H9 (cell line): ENCODE data around the gene ANXA2. TPM values are rescaled to one million over a fixed set of nuclear protein-coding genes. Genes with fewer than 3 reads are reported as not detected.

Source experiments
- DNase-seq: peaks from one replicate; pipeline ENCODE4 v3.0.0-alpha.2; 2017
- H2AFZ ChIP-seq: one replicate; pipeline ENCODE4 v1.6.1; 2013; ENCODE audit warnings: mild to moderate bottlenecking, low read length, control low read depth, moderate library complexity
- H2AK5ac ChIP-seq: 2 replicates; pipeline ENCODE4 v1.6.1; 2013; ENCODE audit warnings: low read length, control low read depth, mixed read lengths; ENCODE audit not compliant: insufficient read length
- H2BK120ac ChIP-seq: one replicate; pipeline ENCODE4 v1.6.1; 2013; ENCODE audit warnings: low read depth, mild to moderate bottlenecking, low read length, control low read depth, inconsistent platforms; ENCODE audit not compliant: poor library complexity, severe bottlenecking
- H2BK12ac ChIP-seq: 2 replicates; pipeline ENCODE4 v1.6.1; 2013; ENCODE audit warnings: low read length, control low read depth, mixed read lengths, low read depth; ENCODE audit not compliant: insufficient read length
- H2BK15ac ChIP-seq: 2 replicates; pipeline ENCODE4 v1.6.1; 2013; ENCODE audit warnings: low read depth, low read length, control low read depth
- H2BK20ac ChIP-seq: one replicate; pipeline ENCODE4 v1.6.1; 2013; ENCODE audit warnings: low read depth, mild to moderate bottlenecking, low read length, control low read depth, inconsistent platforms; ENCODE audit not compliant: poor library complexity, severe bottlenecking
- H2BK5ac ChIP-seq: 2 replicates; pipeline ENCODE4 v1.6.1; 2013; ENCODE audit warnings: low read length, control low read depth, mixed read lengths; ENCODE audit not compliant: insufficient read length
- H3K14ac ChIP-seq: 2 replicates; pipeline ENCODE4 v1.6.1; 2013; ENCODE audit warnings: low read length, control low read depth; ENCODE audit not compliant: insufficient read depth
- H3K18ac ChIP-seq: 2 replicates; pipeline ENCODE4 v1.6.1; 2013; ENCODE audit warnings: low read depth, mild to moderate bottlenecking, mixed read lengths, low read length, control low read depth; ENCODE audit not compliant: insufficient read length
- H3K23ac ChIP-seq: 2 replicates; pipeline ENCODE4 v1.6.1; 2013; ENCODE audit warnings: low read length, control low read depth, mixed read lengths, low read depth; ENCODE audit not compliant: insufficient read length
- H3K23me2 ChIP-seq: 2 replicates; pipeline ENCODE4 v1.6.1; 2013; ENCODE audit warnings: low read depth, mild to moderate bottlenecking, mixed read lengths, low read length, control low read depth; ENCODE audit not compliant: insufficient read length, poor library complexity, severe bottlenecking
- H3K27ac ChIP-seq: 2 replicates; pipeline ENCODE4 v1.5.1; 2013; ENCODE audit warnings: low read length, control low read depth, mixed read lengths, low read depth; ENCODE audit not compliant: insufficient read length
- H3K27me3 ChIP-seq: 2 replicates; pipeline ENCODE4 v1.6.1; 2013; ENCODE audit warnings: low read length, control low read depth, inconsistent platforms; ENCODE audit not compliant: insufficient read depth
- H3K4ac ChIP-seq: 2 replicates; pipeline ENCODE4 v1.6.1; 2013; ENCODE audit warnings: low read depth, mild to moderate bottlenecking, control low read depth, inconsistent platforms, low read length, moderate library complexity
- H3K4me1 ChIP-seq: 2 replicates; pipeline ENCODE4 v1.6.1; 2013; ENCODE audit warnings: low read length, control low read depth, inconsistent platforms; ENCODE audit not compliant: insufficient read depth
- H3K4me2 ChIP-seq: 2 replicates; pipeline ENCODE4 v1.6.1; 2013; ENCODE audit warnings: low read length, control low read depth, mixed read lengths; ENCODE audit not compliant: insufficient read length, insufficient read depth
- H3K56ac ChIP-seq: 2 replicates; pipeline ENCODE4 v1.6.1; 2013; ENCODE audit warnings: low read depth, mild to moderate bottlenecking, mixed read lengths, low read length, control low read depth; ENCODE audit not compliant: insufficient read length
- H3K79me1 ChIP-seq: 2 replicates; pipeline ENCODE4 v1.6.1; 2013; ENCODE audit warnings: low read depth, mild to moderate bottlenecking, moderate library complexity, low read length, control low read depth, inconsistent platforms; ENCODE audit not compliant: insufficient read depth, poor library complexity, severe bottlenecking
- H3K79me2 ChIP-seq: 2 replicates; pipeline ENCODE4 v1.6.1; 2013; ENCODE audit warnings: low read length, control low read depth, inconsistent platforms; ENCODE audit not compliant: insufficient read depth
- H3K9ac ChIP-seq: 2 replicates; pipeline ENCODE4 v1.6.1; 2013; ENCODE audit warnings: low read length, control low read depth, mixed read lengths; ENCODE audit not compliant: insufficient read length; ENCODE audit errors: extremely low read depth
- H3K9me3 ChIP-seq: one replicate; pipeline ENCODE4 v1.6.1; 2013; ENCODE audit warnings: low read depth, low read length, inconsistent platforms; ENCODE audit not compliant: control insufficient read depth
- H3T11ph ChIP-seq: one replicate; pipeline ENCODE4 v1.6.1; 2013; ENCODE audit warnings: mild to moderate bottlenecking, low read length, control low read depth, inconsistent platforms
- H4K20me1 ChIP-seq: one replicate; pipeline ENCODE4 v1.6.1; 2013; ENCODE audit not compliant: control insufficient read depth, insufficient read length, insufficient read depth
- H4K5ac ChIP-seq: 2 replicates; pipeline ENCODE4 v1.6.1; 2013; ENCODE audit warnings: low read depth, mild to moderate bottlenecking, mixed read lengths, low read length, control low read depth; ENCODE audit not compliant: insufficient read length
- H4K8ac ChIP-seq: replicated peaks from 2 replicates; pipeline ENCODE4 v1.6.1; 2013; ENCODE audit warnings: low read length, control low read depth, mixed read lengths, low read depth; ENCODE audit not compliant: insufficient read length
- H4K91ac ChIP-seq: 2 replicates; pipeline ENCODE4 v1.6.1; 2013; ENCODE audit warnings: low read depth, mild to moderate bottlenecking, moderate library complexity, mixed read lengths, low read length, control low read depth; ENCODE audit not compliant: insufficient read length
- H3K27ac Mint-ChIP-seq, 3 experiments: 2 replicates in 2 of 3; 3 replicates in 1 of 3; pipeline ENCODE4 v1.8.0; 2020 to 2021; ENCODE audit warnings: mixed read lengths in 3 of 3, mild to moderate bottlenecking in 1 of 3, moderate library complexity in 1 of 3
- H3K27me3 Mint-ChIP-seq: 2 replicates; pipeline ENCODE4 v1.8.0; 2021; ENCODE audit warnings: low read depth, mild to moderate bottlenecking, moderate library complexity, mixed read lengths
- H3K36me3 Mint-ChIP-seq, 3 experiments: 2 replicates in 2 of 3; 3 replicates in 1 of 3; pipeline ENCODE4 v1.8.0; 2020 to 2021; ENCODE audit warnings: low read depth in 3 of 3, mixed read lengths in 3 of 3; ENCODE audit not compliant: insufficient read depth in 1 of 3
- H3K4me1 Mint-ChIP-seq, 2 experiments: 2 replicates each; pipeline ENCODE4 v1.8.0; 2020; ENCODE audit warnings: mixed read lengths in 2 of 2
- H3K4me3 Mint-ChIP-seq, 2 experiments: 2 replicates in 1 of 2; 3 replicates in 1 of 2; pipeline ENCODE4 v1.8.0; 2020 to 2021; ENCODE audit warnings: mild to moderate bottlenecking in 2 of 2, mixed read lengths in 2 of 2, moderate library complexity in 1 of 2
- H3K9me3 Mint-ChIP-seq, 2 experiments: 2 replicates in 1 of 2; 3 replicates in 1 of 2; pipeline ENCODE4 v1.8.0; 2020; ENCODE audit warnings: mild to moderate bottlenecking in 2 of 2, mixed read lengths in 2 of 2, moderate library complexity in 1 of 2
- WGBS: extraction: QIAGEN DNeasy Blood & Tissue Kit; methylation state at CpG from one replicate; pipeline ENCODE4 v1.1.7; 2013; ENCODE audit warnings: missing lambda C conversion rate, low lambda C conversion rate, mixed read lengths; ENCODE audit not compliant: insufficient read length; ENCODE audit errors: extremely low coverage; 5-methylcytosine and 5-hydroxymethylcytosine counted together
- total RNA-seq: library from RNA; stranded (reverse); gene quantifications from 2 replicates; pipeline ENCODE4 v1.2.1, GENCODE V29; 2021
- TF ChIP-seq, protein P1 (sequence below): fragments of 200-600 bp; sonication (generic); conservative IDR thresholded peaks from 3 replicates; pipeline ENCODE4 v1.8.0; 2021; ENCODE audit warnings: antibody characterized with exemption, mild to moderate bottlenecking

The ANXA2 gene
- total RNA-seq, 1 experiment from 2014 or later: 126 TPM

DNA sequence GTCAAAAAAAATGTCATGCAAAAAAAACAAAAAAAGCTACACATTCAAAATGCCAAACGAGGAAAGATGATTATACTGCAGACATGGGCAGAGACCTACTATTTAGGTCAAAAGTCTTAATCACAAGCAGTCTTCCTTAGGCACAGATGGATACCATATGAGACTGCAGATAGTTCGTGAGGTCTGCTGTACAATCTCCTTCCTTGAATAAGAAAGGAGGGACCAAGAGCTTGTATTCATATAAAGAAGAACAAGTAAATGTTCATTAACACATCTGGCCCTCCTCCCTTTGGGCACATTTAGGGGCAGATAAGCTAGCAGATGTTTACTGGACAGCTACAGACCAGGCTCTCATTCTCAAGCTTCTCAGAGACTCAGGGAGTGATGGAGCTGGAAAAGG lies 45.3 kb downstream of the ANXA2 start:
- no peak overlapping the region for H4K5ac ChIP-seq
- H3K9me3 ChIP-seq: no peaks in the 10 kb centered on the region
- no peak overlapping the region for H2BK15ac ChIP-seq
- Mint-ChIP-seq H3K27me3 (no peaks in the 10 kb centered on the region), H3K9me3 (peaks cover 0 to 3% of the 10 kb centered on the region in 2 experiments; a peak in 1 of 5 replicates), H3K27ac (no peak overlapping the region), H3K4me3 (no peak overlapping the region), H3K4me1 (peaks cover 7 to 19% of the 10 kb centered on the region in 2 experiments), H3K36me3 (peaks cover 9 to 71% (median 43%) of the 10 kb centered on the region in 3 experiments; a peak in 6 of 7 replicates)
- TF ChIP-seq, protein P1, sequence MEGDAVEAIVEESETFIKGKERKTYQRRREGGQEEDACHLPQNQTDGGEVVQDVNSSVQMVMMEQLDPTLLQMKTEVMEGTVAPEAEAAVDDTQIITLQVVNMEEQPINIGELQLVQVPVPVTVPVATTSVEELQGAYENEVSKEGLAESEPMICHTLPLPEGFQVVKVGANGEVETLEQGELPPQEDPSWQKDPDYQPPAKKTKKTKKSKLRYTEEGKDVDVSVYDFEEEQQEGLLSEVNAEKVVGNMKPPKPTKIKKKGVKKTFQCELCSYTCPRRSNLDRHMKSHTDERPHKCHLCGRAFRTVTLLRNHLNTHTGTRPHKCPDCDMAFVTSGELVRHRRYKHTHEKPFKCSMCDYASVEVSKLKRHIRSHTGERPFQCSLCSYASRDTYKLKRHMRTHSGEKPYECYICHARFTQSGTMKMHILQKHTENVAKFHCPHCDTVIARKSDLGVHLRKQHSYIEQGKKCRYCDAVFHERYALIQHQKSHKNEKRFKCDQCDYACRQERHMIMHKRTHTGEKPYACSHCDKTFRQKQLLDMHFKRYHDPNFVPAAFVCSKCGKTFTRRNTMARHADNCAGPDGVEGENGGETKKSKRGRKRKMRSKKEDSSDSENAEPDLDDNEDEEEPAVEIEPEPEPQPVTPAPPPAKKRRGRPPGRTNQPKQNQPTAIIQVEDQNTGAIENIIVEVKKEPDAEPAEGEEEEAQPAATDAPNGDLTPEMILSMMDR: no peak
- no peak for DNase-seq
- no peak overlapping the region for H4K91ac ChIP-seq
- H3K23ac ChIP-seq: no peak overlapping the region
- H4K8ac ChIP-seq: no peak overlapping the region
- H3K56ac ChIP-seq: no peak overlapping the region
- H3K27me3 ChIP-seq: no peaks in the 10 kb centered on the region; the same call in 1 of the 2 replicates
- H2BK5ac ChIP-seq: no peak overlapping the region
- no peak overlapping the region for H3K27ac ChIP-seq
- H3K79me2 ChIP-seq: no peaks in the 10 kb centered on the region
- H3K9ac ChIP-seq: no peak overlapping the region
- H3K4ac ChIP-seq: no peak overlapping the region
- H2AFZ ChIP-seq: no peak overlapping the region
- no peak overlapping the region for H3K4me2 ChIP-seq
- H2BK20ac ChIP-seq: no peak overlapping the region
- no peak overlapping the region for H2AK5ac ChIP-seq
- no peaks in the 10 kb centered on the region for H3K79me1 ChIP-seq
- no peak overlapping the region for H3T11ph ChIP-seq
- H4K20me1 ChIP-seq: no peaks in the 10 kb centered on the region
- H3K14ac ChIP-seq: no peak overlapping the region
- no peak overlapping the region for H2BK120ac ChIP-seq
- WGBS: no CpG with 5 or more reads among the region's 2 CpGs
- peaks cover 3% of the 10 kb centered on the region; the same call in 1 of the 2 replicates for H3K4me1 ChIP-seq
- H3K18ac ChIP-seq: no peak overlapping the region
- no peaks in the 10 kb centered on the region for H3K23me2 ChIP-seq
- no peak overlapping the region for H2BK12ac ChIP-seq
